ENCODE measurements around the gene SCRN3.

GRCh38 chr2:174385201-174385600 is 10.3 kb upstream of the SCRN3 start:
- TF ChIP-seq TAF1 (IDR thresholded peaks at IDR 0.05; ENCODE audit: borderline replicate concordance, insufficient read depth, low read length) (no peak), POLR2AphosphoS5 (IDR thresholded peaks at IDR 0.05; ENCODE audit: low read depth, low read length) (no peak), SIN3A (IDR thresholded peaks at IDR 0.05; ENCODE audit: borderline replicate concordance, insufficient read depth, low read length) (no peak)

All from PFSK-1 (cell line).